Tongue (tissue), 2 donors: ENCODE data around the gene ATP10D. TPM values are rescaled to one million over a fixed set of nuclear protein-coding genes. Genes with fewer than 3 reads are reported as not detected.
"Not testable (repeated sequence)": the region's sequence is repeated elsewhere in the genome, so short reads cannot be mapped to it uniquely, and the experiment has no call there.

Experiments used
- DNase-seq: peaks from one replicate; pipeline ENCODE4 v3.0.0-alpha.2; 2015
- total RNA-seq: library from RNA; depleted of rRNA; stranded (reverse); fragments of >200 nt; gene quantifications from one replicate; pipeline ENCODE4 v1.2.3, GENCODE V29; 2014

Gene ATP10D
- total RNA-seq, 1 donor from 2014 or later: 27.8 TPM

- DNase-seq: no peak
Observed at GRCh38 chr4:47488706-47489105, 3.6 kb downstream of the ATP10D start.

GRCh38 chr4:47490550-47490949 is 5.5 kb downstream of the ATP10D start:
- peak; percentile 8 for DNase-seq

- peak; percentile 5 for DNase-seq
Observed at GRCh38 chr4:47493238-47494123, 8.4 kb downstream of the ATP10D start.

GRCh38 chr4:47494124-47494430 is 9.0 kb downstream of the ATP10D start:
- peak; percentile 28 for DNase-seq

GRCh38 chr4:47498899-47499298 is 13.8 kb downstream of the ATP10D start:
- DNase-seq: no peak

GRCh38 chr4:47499700-47500099 is 14.6 kb downstream of the ATP10D start:
- DNase-seq: no peak

GRCh38 chr4:47500776-47501175 is 15.7 kb downstream of the ATP10D start:
- no peak for DNase-seq

GRCh38 chr4:47505147-47505546 is 20.1 kb downstream of the ATP10D start:
- DNase-seq: no peak

- no peak for DNase-seq
Observed at GRCh38 chr4:47505666-47506065, 20.6 kb downstream of the ATP10D start.

- DNase-seq: peak; percentile 24
Observed at GRCh38 chr4:47510506-47511143, 25.6 kb downstream of the ATP10D start.

- no peak for DNase-seq
Observed at GRCh38 chr4:47513461-47513860, 28.4 kb downstream of the ATP10D start.

- DNase-seq: no peak
Observed at GRCh38 chr4:47519239-47519883, 34.3 kb downstream of the ATP10D start.

GRCh38 chr4:47525154-47525819 is 40.2 kb downstream of the ATP10D start:
- no peak for DNase-seq

GRCh38 chr4:47526281-47526680 is 41.2 kb downstream of the ATP10D start:
- DNase-seq: no peak

GRCh38 chr4:47528646-47529045 is 43.6 kb downstream of the ATP10D start:
- DNase-seq: not testable (repeated sequence)

- DNase-seq: no peak
Observed at GRCh38 chr4:47530801-47531200, 45.7 kb downstream of the ATP10D start.

- DNase-seq: peak; percentile 11
Observed at GRCh38 chr4:47531241-47531953, 46.3 kb downstream of the ATP10D start.

- no peak for DNase-seq
Observed at GRCh38 chr4:47531954-47532321, 46.9 kb downstream of the ATP10D start.

GRCh38 chr4:47532658-47533057 is 47.6 kb downstream of the ATP10D start:
- DNase-seq: no peak

- no peak for DNase-seq
Observed at GRCh38 chr4:47533689-47534347, 48.7 kb downstream of the ATP10D start.

GRCh38 chr4:47534772-47535171 is 49.7 kb downstream of the ATP10D start:
- no peak for DNase-seq
